GM21526 (cell line): ENCODE measurements around the gene DYNC1H1.

Experiments used
- ATAC-seq: cut with Tn5 transposase; IDR thresholded peaks from one replicate; pipeline ENCODE4 v1.9.1; 2021; ENCODE audit warnings: moderate library complexity; ENCODE audit not compliant: unreplicated experiment, low FRiP score

Gene DYNC1H1

DNA sequence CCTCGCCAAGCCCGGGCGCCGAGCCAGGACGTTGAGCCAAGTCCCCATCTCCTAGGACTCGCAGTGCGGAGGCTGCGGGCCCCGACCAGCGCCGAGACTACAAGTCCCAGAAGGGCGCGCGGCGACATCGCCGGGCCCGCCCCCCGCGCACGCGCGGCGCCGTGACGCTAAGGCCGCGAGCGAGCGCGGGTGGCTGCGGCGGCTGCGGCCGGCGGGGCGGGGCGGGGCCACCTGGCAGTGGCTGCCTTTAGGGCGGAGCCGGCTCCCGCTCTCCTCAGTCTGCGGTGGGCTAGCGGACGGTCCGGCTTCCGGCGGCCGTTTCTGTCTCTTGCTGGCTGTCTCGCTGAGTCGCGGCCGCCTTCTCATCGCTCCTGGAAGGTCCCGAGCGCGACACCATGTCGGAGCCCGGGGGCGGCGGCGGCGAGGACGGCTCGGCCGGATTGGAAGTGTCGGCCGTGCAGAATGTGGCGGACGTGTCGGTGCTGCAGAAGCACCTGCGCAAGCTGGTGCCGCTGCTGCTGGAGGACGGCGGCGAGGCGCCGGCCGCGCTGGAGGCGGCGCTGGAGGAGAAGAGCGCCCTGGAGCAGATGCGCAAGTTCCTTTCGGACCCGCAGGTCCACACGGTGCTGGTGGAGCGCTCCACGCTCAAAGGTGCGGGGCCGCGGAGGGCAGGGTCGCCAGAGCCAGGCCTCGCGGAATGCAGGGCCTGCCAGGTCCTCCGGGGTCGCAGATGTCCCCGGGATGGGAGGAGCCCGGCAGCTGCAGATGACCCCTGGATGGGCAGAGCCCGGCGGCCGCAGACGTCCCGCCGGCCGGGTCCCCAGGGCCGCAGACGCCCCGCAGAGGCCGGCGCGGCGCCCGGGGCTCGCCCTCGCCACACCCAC, at the start of gene DYNC1H1:
Gene DYNC1H1 (plus strand): TSS at position 277 of the 884 bp plus-strand sequence. CDS start 119 bp downstream, at position 396.
- peak; percentile 70 for ATAC-seq

DNA sequence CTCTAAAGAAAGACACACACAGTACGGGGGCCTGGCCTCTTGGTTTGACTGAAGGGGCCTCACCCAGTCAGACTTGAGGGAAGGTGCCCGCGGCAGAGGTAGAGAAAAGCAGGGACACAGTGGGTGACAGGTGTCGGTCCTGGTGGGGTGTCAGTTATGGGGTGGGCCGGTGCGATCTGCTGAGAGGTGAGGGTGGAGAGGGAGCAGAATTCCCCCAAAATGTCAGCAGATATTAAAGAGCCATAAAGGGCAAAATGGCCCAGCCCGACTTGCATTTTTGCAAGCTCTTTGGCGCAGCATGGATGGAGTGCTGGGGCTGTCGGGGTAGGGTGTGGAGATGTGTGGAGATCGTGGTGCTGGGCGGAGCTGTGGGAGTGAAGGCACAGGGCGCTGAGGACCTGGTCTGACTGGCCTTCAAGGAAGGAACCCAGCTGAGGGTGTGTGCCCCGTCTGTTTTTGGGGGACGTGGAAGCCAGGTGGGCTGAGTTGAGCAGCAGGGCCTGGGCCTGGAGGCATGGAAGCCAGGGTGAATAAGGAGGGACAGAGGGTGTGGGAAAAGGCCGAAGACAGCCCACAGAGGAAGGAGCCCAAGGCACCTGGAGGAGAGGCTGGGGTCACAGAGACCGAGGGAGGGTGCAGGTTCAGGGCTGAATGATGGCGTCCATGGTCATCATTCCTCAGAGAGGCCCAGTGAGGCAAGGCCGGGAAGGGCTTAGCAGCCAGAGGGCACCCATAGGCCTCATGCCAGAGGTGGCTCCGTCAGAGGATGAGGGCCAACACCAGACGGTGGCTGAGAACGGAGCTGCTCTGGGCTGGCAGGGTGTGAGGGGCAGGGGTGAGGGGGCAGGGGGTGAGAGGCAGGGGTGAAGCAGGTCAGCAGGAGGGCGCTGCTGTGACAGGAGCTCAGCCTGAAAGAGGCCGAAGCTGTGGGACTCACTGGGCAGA, 48.2 kb upstream of the DYNC1H1 start:
- no peak for ATAC-seq

DNA sequence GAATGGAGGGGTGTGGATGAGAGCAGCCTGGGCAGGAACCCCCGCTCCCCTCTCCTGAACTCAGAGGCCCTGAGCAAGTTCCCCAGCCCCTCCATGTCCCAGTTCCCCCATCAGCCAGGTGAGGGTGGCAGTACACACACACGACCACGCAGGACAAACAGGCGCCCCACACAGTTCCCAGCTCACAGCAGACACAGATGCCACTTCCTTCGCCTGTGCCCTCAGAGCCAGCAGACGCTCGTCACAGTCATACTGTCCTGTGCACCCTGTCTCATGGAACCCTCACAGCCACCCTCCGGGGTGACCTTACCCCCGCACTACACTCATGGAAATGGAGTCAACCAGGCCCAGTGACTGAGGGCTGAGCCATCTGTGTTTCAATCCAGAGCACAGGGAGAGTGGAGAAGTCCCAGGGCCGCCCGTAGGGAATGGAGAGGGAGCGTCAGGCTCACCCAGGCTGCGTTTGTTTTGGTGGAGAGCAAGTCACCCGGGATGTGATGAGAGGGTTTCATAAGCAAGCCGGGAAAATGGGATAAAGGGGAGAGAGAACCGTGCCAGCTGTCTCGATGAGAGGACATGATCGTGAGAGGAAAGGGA, 47.5 kb upstream of the DYNC1H1 start:
- no peak for ATAC-seq

DNA sequence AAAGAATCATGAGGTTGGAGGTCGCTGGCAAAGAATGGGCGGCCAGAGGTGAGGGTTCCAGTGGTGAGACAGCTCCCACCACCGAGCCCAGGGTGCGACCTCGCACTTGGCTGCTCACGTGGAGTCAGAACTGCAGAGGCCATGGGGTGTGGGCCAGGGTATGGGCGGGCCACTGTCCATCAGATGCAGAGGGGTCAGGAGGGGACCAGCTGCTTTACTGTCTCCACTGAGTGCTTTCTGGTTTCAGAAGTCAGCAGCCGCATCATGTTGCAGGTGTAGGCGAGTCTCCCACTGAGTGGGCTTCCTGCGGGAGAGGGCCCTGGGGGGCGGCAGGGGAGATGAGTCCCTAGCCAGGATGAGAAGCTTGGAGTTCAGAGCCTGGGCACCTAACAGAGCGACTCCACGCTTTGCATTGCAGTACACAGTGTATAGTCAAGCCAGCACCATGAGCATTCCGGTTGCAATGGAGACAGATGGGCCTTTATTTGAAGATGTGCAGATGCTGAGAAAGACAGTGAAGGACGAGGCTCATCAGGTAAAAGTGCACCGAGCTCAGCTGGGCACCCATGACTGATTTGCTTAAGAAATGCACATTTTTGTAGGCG, 46.9 kb upstream of the DYNC1H1 start:
- no peak for ATAC-seq

DNA sequence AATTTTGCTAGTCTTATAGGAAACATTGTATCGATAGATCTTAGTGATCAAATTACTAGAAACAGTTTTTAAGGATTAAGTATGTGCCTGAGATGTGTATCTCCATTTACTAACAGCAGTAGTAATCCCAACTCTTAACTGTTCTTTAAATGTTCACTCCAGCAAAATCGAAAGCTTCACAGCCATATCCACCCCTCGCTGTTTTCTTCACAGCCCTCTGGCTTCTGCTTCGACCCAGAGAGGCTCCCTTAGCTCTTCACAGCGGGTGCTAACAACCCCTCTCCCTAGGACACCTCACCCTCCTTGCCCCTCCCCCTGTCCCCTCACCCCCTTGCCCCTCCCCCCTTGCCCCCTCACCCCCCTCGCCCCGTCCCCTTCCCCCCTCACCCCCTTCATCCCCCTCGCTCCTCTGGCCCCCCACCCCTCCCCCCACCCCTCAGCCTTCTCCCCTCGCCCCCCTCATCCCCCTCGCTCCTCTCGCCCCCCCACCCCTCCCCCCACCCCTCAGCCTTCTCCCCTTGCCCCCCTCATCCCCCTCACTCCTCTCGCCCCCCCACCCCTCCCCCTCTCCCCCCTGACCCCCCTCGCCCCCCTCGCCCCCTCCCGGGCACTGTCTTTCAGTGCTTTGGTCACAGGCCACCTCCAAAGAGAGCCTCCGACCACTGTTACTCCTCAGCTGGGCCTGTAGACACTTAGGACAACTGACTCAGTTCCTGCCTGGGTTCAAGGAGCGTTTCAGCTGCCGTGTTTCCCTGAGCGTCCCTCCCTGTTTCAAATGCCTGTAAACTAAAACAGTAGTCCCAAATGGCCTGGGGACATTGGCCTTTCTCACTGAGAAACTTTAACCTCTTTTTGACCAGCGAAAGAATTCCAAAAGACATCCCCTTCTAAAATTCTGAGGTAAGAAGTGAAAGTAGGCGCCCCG, 46.0 kb upstream of the DYNC1H1 start:
- no peak for ATAC-seq

DNA sequence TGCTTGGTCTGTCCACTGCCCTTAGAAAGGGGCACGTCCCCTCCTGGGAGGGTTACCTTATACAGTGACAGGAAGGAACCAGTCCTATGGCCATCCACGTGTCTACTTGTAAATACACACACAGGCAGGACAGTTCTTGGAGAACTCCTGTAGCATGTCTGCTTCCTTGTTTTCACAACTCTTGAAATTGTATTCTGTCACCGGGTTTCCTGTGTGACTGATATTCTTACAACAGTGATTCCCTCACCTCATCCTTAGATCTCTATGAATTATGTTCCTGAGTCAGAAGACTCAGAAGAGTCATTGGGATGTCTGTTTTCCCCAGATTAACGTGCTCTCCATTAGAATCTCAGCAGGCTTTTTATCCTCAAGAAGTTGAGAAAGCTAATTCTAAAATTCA, 44.1 kb upstream of the DYNC1H1 start:
- ATAC-seq, result no peak

DNA sequence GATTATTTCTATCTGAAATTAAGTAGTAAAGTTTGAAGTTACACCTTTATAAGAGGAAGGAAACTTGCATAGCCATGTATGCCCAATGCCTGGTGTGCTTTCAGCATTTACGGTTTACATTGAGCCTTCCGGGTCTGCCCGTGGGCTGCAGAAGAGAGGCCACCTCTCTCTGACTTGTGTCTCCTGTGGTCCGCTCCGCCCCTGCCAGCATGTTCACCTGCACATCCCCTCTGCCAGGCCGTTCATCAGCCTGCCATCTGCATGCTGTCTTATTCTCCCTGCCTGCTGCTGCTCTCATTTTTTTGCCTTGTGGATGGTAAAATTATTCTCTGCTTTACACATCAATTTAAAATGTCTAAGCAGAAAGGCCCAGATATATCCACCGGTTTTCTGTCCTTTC, 41.5 kb upstream of the DYNC1H1 start:
- no peak for ATAC-seq

DNA sequence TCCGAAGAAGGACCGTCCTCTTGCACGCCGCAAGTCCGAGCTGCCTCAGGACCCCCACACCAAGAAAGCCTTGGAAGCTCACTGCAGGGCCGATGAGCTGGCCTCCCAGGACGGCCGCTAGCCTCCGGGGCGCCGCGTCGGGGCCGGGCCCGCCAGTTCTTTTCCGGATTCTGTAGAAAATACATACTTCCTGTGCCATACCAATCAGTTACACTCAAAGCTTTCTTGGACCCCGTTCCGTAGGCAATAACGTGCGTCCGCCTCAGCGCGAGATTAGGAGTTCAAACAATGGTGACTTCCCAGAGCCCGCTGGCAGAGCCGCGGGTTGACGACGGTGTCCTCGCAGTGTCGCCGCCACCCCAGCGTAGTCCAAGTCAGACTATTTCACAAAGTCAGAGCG, 39.2 kb upstream of the DYNC1H1 start:
- ATAC-seq, result no peak

DNA sequence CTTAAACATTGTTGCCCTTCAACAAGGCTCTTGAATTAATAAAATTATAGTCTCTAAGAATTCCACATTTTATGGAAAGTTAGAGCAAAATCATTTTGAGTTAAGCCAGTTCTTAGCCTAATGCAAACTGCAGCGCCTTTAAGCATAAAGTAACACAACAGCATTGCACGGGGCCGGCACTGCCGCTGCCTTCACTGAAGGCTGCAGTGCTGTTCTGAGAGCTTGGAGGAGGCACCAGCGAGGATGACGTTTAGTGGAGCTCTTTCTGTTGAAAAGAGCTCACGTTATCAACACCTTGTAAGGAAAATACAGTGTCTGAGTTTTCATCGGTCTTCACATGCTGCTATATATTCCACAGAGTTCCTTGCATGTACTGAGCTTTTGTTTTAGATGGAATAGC, 38.3 kb upstream of the DYNC1H1 start:
- ATAC-seq, result no peak

DNA sequence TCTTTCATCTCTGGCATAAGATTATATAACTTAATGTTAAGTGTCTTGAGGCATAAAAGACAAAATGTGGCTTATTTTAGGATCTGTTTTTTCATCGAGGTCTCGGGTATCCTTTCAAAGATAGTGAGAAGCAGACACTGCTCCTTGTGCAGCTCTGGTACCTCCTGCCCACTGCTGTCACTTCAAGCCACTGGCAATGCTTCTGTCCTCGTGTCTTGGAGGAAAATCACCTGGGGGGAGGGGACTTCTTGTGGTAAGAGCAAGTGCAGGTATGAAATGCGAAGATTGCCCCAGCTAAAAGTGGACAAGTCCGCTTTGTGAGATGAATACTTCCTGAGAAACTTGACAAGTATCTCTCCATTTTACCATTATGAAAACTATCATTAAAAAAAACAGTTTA, 37.8 kb upstream of the DYNC1H1 start:
- ATAC-seq, result no peak

DNA sequence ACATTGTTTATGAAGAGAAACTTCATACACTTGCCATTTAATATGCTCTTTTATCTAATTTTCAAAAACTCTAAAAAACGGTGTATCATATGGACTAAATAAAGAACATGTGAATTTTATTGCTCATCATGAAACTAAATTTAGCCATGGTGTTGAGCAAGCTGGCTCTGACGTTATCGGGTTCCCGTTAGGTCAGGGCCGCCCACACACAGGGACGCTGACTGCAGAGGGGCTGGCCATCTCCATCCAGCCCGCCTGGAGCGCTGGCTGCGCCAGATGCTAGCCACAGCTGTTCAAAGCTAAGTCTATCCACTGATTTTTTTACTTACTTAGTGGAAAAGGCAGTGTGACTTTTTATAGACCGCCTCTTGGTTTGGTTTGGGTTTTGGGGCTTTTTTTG, 36.5 kb upstream of the DYNC1H1 start:
- no peak for ATAC-seq

DNA sequence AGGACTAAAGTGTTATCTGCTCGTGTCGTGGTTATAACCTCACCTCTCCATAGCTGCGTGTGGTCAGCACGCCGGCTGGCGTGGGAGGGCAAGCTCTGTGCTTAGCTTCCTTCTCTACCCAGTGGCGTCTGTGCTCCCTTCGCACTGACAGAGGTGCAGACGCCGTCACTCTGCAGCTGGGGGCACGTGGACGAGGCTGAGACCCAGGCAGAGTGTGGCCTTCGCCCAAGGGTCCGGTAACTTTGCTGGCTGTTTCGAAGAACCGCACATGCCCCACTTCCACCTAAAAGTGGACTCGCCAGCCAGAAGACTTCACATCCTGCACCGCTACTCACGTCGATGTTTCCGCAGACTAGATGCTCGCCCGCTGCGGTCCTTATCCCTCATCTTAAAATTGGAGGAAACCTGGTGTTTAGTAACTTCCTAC, 35.9 kb upstream of the DYNC1H1 start:
- ATAC-seq, result no peak

DNA sequence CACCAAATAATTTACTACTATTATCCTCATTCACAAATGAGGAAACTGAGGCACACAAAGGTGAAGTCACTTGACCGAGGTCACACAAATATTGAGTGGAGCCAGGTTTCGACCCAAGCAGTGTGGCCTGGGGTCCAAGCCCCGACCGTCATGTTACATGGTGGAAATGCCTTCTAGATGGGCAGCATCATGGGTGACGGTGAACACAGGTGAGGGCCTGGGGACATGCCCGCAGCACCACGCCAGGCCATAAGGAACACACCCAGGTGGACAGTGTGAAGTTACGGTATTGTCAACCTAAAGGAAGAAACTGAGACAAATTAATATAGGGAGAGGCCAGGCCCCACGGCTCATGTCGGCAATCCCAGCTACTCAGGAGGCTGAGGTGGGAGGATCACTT, 35.3 kb upstream of the DYNC1H1 start:
- ATAC-seq, result no peak

DNA sequence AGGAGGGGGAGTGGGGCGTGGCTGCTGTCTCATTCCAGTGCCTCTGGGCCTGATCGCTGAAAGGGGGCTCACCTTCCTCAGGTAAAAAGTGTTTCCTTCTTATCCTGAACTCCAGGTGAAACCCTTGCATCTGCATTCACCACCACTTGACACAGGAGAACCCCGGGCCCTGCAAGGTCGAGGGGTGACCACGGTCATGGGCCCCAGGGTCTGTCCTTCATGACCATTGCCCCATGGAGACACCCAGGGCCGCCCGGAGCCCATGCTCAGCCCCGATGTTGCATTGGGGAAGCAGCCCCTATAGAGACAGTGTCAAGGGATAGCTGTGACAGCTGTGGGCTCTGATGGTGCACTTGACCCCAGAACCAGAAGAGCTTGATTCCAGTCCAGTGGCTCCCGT, 34.4 kb upstream of the DYNC1H1 start:
- no peak for ATAC-seq

DNA sequence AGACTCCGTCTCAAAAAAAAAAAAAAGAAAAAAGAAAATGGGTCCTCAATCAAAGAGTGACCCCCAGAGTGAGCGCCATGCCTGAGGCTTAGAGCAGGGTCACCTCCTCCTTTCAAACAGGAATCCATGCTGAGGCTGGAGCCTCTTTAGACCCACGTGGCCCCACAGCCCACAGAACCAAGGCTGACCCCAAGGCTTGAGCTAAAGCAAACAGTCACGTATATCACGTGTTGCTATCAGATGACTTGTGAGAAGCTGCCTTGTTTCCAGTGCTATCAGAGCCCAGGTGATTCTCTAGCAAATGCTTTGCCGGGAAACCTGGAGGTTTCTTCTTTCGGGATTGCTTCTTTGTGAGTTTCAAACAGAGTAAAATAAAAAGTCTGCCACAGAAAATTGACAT, 31.7 kb upstream of the DYNC1H1 start:
- ATAC-seq, result no peak

DNA sequence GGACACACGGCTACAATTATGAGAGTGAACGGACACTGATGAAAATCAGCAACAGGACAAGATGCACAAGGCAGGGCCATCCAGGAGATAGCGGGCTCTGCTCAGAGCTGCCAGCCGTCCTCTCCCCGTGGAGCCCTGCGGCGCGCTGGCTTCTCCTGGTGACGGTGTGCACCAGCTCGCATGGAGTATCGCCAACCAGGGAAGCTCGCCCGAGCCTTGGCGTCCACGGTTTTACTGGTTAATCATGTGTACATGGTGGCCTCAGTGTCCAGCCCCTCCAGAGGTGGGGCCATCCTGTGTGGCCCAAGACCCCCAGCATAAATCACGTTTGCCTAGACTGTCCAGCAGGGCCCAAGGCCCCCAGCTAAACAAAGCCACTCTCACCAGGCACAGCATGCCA, 31.2 kb upstream of the DYNC1H1 start:
- ATAC-seq, result no peak

DNA sequence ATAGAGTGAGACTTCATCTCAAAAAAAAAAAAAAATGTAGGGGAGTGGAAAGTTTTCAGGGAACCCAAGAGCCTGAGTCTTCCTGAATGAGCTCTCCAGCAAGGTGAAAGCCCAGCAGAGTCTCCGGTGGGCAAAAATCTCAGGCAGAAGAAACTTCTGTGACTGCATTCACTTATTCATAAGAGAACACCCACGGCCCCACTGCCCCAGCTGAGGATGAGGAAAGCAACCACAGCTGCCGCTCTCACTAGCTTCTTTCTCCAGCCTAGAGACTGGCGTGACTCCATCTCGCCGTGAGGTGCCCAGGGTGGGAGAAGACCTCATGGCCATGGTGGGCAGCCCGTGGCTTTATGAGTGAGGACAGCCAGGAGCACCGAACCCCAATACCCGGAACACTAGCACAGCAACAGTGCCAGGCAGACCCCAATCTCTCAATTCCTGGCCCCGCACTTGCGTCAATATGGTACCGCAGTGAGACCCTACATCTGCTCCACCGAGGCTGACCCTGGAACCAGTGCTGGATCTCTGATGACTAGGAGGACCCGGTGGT, 29.7 kb upstream of the DYNC1H1 start:
- no peak for ATAC-seq

DNA sequence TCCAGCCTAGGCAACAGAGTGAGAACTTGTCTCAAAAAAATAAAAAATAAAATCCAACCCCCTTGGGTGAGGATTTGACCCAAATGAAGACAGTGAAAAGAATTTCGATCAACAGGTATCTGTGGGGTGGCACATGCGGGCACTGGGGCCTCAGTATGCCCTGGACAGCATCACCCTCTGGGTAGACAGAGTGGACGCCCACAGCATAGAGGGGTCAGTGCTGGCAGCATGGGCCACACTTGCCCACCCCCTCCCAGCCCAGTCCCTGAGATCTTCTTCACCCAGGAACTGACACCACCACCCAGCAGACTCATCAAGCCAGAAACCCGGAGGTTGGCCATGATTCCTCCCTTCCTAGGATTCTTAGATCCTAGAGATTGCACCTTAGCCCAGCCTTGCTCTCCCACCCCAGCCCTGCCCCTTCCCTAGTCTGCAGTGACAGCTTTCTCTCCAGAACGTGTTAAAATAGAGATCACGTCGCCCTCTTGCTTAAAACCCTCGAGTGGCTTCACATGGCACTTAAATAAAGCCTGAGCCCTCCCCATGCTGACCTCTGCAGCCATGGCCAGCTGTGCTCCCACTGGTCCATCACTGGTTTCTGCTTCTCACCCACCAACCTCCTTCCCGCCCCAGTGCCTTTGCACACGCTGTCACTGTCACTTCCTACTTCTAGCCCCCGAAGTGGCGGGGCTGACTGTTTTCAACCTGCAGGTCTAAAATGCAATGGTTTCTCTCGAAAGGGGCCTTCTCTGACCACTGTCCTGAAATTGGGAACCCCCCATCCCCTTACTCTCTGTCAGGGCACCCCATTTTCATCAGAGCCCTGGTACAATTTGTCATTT, 26.2 kb upstream of the DYNC1H1 start:
- no peak for ATAC-seq
